GM21423 (cell line): ENCODE data around the gene SRRD.

Experiments used
- ATAC-seq: cut with Tn5 transposase; IDR thresholded peaks from one replicate; pipeline ENCODE4 v1.9.1; 2021; ENCODE audit warnings: mild to moderate bottlenecking, moderate library complexity; ENCODE audit not compliant: unreplicated experiment

Gene SRRD

DNA sequence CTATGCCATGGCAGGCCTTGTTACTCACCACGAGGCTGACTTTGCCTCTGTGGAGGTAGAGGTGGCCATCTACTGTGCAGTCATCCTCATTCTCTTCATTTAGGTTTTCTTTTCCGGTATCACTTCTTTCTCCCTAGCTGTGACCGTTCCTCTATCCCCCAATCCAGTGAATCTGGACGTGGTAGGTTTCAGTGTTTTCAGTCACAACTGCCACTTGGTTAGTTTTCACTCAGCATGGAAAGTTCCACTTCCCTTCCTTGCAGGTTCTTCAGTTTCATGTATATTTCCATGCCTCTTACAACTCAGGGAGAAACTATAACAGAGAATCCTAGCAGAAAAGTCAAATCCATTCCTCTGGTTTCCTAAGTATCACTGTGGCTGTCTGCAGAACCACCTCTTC is 2.0 kb upstream of the SRRD start:
- ATAC-seq = no peak

DNA sequence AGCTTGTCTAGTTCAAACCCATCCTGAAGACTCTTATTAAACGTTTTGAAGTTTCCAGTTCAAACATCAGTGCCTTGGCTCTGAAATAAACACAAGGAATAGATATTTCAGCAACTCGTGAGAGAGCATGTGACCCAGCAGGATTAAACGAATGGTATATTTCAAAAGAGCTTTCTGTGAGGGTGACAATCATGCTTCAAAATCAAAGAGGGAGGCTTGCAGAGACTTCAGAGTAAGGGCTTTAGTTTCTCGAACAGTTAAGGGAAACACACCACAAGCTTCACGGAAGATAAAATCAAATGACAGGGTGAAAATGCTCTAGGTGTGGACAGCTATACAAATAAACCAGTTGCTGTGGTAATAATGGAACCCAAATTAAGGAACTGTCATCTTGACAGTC is 1.5 kb upstream of the SRRD start:
- no peak for ATAC-seq

DNA sequence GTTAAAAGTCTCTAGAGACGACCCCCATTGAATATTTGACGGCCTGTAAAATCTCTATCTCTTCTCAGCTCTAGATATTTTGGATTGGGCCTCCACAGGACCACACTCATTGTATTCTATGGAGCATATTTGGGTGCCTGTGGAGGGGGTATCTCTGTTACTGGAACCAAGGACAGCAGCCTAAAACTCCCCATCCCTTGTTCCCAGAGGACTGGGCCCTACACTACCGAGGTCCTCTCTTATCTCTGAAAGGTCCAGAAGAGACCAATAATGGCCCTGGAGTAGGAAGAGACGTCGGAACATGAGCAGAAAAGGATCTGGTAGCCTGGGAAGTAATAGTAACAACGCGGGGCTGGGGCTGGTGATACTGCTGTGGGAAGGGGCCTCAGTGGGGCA is 636 bp upstream of the SRRD start:
- ATAC-seq = peak; percentile 2

DNA sequence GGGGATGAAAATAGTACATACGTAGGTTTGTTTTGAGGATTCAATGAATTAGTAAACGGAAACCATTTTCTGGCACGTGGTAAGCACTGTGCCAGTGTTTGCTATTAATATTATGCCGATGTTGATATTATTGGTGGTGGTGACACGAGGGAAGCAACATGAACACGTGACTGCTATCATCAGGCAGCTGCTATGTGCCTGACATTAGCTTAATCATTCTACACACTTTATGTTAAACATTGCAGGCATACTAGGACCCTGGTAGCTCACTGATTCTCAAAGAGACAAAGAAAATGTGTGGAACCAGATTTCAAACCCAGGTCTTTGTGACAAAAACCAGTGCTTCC is 656 bp downstream of the SRRD start:
- no peak for ATAC-seq

DNA sequence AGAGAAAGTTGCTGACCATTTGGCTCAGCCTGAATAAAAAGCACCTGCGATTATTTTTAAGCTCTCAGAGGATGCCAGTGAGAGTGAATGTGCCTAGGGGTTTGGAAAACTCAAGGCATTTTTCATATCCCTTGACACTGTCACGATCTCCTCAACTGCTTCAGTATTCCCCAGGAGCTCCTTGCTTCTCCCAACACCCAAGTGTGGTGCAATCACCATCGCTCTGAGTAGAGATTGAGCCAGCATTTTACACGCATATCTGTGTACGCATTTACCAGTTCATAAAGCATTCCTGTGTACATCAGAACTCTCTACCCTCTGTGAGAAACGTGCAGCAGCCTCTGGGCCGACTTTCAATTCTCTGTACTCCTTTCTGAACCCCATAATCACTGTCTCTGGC is 1.3 kb downstream of the SRRD start:
- no peak for ATAC-seq

DNA sequence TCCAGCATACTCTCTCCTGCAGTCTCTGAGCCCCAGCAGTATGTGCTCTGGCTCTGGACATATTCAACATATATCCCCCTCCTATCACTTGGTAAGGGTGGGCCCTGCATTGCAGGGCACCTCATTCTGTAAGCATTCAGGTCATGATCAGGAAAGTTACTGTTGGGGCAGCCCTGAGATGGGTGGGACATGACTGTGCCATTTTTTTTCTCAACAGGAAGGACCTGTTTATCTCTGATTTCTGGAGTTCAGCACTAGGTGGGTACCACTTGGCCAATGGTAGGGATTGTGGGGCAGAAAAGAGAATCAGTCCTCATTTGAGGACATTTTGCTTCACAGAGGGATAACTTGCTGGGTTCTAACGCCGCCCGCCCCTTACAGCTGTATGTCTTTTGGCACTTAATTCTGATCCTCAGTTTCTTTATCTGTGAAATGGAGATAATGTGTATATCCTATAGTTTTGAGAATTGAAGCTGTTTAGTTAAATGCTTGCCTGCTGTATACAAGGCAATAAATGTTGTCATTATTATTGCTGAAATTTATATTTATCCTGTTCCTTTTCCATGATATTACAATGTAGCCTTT is 2.2 kb downstream of the SRRD start:
- ATAC-seq = no peak

DNA sequence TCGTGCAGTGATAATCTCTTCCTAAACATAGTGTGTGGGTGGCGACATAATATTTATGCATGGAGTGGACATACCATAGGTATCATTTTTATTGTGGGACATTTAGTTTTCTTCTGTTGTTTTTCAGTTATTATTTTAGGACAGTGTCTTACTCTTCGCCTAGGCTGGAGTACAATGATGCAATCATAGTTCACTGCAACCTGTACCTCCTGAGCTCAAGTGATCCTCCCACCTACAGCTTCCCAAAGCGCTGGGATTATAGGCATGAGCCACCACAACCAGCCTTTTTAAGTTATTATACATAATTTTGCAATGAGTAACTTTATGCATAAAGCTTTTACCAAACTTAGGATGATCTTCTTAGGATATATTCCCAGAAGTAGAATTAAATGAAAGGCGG is 2.7 kb downstream of the SRRD start:
- no peak for ATAC-seq

DNA sequence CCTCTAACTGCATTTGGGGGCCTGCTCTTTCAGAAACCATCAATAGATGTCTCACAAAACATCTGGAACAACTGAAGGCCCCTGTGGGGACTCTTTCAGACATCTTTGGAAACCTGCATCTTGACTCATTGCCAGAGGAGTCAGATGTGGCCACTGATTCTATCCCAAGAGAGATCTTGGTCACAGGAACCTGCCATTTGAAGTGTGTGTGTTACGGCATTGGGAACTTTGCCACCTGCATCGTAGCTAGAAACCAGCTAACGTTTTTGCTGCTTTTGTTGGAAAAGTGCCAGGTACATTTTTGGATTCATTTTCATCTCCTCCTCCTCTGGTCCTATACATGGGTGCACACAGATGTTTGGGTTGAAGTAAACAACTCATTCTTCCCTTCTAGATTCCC is 4.3 kb downstream of the SRRD start:
- no peak for ATAC-seq

DNA sequence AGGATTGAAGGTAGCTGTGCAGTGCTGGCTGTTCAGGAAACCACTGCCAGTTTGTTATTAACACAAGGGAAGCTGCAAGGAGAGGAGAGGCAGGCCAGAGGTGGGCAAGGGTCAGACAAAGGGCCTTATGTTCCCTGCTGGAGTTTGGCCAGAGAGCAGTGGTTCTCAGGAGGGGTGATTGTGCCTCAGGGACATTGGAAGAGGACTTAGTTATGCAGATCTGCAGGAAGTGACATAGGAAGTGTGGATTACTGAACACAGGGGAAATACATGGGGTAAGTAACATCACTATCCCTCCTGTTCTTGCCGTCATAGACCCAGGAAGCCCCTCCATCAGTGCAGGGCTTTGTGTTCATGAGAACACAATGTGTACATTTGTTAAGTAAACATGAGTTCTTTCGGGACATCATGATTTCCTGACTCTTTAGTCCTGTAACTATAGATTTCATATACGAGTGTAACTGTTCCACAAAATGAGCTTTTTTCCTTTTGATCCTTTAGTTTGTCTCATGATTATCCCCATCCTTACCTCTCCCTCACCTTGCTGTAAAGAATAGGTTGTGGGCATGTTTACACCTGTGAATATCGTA is 5.9 kb downstream of the SRRD start:
- no peak for ATAC-seq

DNA sequence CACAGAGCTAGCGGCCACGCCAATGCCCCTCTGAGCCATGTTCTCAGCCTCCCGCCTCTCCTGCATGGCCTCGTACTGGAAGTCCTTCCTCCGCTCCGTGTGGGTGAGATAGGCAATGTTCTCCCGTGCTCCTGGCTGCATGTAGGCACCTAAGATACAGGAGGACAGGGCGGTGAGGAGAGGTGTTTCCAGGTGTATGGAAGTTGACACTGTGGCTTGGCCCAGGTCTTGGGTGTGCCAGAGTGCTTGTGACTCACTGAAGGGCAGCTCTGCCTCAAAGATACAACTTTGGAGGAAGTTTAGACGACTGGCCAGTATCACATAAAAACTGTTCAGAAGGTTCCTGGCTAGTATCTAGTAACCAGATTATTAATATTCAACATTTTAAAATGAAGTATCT is 8.5 kb downstream of the SRRD start:
- ATAC-seq = no peak

DNA sequence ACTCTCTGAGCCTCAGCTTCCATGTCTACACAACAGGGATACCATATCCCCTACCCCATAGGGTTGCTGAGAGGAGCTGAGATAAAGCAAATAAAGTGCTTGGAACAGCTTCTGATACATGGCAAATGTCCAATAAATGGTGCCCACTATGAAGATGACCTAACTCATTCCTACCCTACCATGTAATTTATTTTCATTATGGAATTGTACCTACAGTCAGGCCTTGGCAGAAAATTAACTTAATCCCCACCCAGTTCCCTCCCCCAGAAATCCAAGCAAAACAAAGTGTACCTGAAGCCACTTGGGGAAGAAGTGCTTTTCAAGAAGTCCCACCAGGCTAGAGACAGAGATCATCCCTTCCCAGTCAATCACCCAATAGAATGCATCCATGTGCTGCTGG is 10.8 kb downstream of the SRRD start:
- no peak for ATAC-seq

DNA sequence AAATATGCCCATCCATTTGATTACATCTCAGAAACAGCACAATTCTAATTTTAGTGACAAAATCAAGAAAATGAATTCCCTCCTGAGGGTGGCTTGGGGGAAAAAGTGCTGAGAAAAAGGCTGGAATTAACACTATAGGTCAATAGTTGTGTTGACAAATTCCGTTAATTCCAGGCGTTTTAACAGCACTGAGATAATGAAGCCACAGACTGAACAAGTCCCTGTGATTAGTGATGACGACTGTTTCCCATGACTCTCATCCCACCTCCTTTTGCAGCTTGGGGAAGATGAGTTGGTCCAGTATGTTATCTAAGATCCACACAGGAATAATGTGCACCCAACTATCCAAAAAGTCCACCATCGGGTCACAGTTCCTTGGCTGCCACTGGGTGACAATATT is 12.8 kb downstream of the SRRD start:
- no peak for ATAC-seq

DNA sequence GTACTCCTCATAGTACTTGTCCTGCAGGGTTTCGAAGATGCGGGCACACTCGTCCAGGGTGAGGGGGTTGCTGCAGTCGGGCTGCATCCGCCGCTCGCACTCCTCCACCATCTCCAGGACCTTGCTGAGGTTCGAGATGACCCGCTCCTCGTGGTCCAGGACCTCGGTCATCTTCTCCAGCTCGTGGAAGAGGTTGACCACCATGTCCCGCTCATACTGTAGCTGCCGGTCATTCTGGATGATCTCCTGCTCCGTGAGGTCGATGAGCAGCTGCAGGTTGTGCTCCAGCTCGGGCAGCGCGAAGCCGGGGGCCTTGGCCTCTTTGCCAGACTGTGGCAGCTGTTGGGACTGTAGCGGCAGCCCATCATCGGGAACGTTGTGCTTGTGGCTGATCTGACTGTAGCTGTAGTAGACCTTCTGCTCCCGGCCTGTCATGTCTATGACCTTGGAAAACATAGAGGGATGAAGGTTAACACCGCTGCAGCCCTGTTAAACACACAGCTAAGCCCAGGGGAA is 15.6 kb downstream of the SRRD start:
- no peak for ATAC-seq

DNA sequence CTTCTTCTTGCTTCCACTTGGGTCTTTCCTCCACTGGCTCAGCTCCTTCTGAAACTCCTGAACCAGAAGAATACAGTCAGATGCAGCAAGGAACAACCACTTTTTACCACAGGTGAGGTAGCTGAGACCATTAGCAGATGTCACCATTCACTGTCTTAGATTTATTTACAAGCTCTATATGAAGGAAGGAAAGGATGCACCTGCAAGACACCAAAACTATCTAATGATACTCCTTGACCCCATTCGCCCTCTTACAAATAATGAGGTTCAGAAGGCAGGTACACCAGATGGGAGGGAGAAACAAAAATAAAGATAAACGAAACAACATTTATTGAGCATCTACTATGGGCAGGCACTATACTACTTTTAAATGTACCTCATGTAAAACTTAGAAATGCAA is 18.3 kb downstream of the SRRD start:
- ATAC-seq = no peak

DNA sequence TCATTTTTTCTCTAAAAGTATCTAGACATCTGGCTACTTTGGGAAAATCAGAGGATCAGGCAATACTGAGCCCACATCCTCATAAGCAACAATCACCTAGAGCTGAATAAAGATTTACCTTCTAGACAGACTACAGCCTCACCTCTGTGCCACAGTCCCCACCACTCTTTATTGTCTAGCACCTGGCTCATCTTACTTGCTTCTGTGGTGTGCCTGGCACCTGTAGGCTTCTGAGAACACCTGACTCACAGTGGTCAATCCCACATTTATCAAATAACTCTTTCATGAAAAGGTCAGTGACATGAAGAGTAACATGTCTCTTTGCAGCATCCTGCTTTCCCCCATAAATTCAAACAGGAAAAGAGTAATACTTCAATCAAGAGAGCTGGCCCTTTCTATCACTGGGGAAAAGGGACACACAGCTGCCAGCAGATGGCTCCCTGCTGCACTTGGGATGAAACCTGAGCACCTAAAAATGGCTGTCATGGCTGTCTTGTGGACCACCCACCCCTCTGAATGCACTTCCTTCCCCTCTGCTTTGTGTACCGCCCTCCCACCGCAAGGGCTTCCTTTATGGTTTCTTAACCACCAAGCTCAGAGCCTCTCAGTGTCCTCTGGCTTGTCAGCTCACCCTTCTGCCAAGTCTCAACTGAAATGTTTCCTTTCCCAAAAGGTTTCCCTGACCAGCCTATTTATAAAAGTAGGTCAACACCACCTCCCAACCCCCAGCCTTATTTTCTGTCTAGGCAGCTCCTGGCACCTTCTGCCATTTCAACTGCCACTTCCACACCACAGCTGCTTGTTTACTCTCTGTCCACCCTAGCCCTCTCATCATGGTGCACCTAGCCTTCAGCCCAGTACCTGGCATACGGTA is 19.2 kb downstream of the SRRD start:
- ATAC-seq = no peak

DNA sequence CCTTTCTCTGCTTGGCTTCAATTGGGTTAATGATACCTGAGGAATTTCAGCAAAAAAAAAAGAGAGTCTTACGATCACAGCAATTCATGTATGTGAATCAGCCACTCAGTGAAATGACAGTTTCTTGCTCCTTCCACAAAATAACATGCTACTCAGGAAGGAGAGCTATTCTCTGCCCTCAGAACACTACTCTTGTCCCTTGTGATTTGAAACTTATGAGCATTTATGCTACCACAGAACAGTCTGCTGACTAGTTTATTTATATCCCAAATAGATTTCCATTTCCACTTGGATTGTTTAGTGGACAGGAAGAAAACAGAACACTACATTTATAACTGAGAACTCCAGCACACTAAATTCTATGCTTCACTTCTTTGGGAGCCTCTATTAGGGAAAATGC is 20.1 kb downstream of the SRRD start:
- ATAC-seq = no peak

DNA sequence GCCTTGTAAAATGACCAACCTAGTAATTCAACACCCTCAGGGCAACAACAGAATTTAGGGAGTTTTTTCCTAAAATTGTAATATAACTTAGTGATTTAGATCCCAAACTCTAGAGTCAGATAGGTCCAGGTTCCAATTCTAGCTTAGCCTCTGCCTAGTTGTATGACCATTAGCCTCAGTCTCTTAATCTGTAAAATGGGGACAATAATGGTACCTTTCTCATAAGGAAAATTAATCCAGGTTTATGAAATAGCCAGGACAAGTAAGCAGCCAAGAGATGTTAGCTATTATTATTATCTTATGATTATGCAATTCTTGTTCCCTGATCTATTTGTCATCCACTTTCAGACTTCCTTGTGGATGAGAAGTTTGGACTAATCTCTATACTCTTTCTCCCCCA is 24.5 kb downstream of the SRRD start:
- no peak for ATAC-seq

DNA sequence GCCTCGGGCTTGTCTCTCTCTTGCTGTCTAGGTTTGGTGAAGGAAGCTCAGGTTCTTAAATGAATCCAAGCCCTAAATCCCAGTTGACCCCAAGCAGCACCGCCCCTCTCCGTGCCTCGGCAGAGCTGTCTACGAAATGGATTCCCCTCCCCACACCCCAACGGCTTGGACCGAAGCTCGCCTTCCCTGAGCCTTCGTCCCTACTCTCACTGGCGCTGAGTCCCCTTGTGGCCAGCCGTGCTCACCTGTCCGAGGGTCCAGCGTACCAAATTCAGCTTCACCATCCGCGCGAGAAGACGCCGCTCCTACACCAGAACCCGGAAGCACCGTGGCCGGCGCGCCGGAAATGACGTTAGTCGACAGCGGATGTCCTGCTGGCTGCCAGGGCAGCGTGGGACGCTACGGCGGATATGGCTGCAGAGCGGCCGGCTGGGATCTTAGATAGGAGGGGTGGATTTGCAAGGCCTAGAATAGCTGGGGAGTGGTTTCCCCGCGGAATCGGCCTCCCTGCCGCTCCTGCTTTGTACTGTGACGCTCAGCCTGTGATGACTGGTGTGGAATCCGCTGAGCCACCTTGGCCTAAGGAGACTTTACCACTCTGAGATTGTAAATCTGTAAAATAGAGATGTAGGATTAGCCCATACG is 28.6 kb downstream of the SRRD start, which contains the start of gene TFIP11:
TFIP11 (minus strand) TSS at position 325 of the 645 bp plus-strand sequence. CDS start 2,201 bp downstream, outside the sequence.
- peak; percentile 95 for ATAC-seq

DNA sequence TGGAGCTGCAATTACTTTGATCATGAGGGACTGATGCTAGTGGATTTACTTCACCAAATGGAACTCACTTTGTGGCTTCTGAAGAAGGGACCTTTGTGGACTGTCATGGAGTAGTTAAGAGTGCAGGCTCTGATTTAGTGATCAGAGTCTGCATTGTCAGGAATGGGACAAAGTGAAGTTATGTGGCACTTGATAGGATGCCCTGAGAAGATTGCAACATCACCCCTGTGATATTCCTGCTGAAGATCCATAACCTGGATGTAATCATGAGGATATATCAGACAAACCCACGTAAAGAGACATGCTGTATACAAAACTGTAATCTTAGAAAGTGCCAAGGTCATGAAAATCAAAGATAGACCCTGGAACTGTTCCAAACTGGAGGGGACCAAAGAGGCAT is 30.2 kb downstream of the SRRD start:
- ATAC-seq = no peak

DNA sequence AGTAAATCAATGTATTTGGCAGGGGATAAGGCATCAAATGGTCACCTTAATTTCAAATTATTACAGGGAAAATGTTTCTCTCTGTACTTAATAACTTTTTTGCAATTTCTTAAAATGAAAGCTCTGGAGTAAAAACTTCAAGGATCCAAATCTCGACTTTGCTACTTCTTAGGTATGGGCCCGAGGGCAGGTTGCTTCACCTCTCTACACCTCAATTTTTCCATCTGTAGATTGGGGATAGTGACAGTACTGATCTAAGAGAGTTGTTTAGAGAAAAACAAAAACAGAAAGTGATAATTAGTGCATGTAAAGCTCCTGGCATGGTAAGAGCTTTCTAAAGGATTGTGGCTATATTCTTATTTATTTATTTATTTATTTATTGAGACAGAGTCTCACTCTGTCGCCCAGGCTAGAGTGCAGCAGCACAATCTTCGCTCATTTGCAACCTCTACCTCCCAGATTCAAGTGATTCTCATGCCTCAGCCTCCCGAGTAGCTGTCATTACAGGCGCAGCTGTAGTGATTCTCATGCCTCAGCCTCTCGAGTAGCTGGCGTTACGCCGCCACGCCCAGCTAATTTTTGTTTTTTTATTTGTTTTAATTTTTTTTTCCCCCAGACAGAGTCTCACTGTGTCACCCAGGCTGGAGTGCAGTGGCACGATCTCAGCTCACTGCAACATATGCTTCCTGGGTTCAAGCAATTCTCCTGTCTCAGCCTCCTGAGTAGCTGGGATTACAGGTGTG is 30.9 kb downstream of the SRRD start:
- ATAC-seq = no peak

DNA sequence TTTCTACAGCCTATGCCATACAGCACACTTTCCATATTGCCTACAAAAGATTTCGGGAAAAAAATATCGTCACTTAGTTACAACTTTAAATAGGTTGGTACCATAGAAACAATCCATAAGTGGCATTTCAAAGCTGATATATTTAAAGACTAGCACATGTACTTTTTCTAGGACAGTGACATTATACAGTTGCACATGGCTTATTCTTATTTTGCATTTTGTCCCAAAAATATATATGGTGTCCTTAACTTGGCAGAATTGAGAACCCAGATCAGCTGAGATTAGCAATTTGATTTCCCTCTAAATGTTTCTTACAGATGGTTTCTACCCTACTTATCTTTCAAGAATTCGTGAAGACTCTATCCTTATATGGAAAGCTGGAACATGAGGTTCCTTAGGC is 32.3 kb downstream of the SRRD start:
- ATAC-seq = no peak
